Measurements from ENCODE around the gene UBLCP1. TPM values are rescaled to one million over a fixed set of nuclear protein-coding genes. Genes with fewer than 3 reads are reported as not detected.
"Not testable (repeated sequence)": the region's sequence is repeated elsewhere in the genome, so short reads cannot be mapped to it uniquely, and the experiment has no call there.

UBLCP1 gene
- total and polyA plus RNA-seq, 5 donors: 14.9 to 19.9 (median 16.5) TPM

- ATAC-seq: no peak
- WGBS: 82% methylated on average over 3 of the region's 3 CpGs
- Histone ChIP-seq H3K27ac (ENCODE audit: low read length) (no peak overlapping the region), H3K9me3 (ENCODE audit: control insufficient read depth, low read length) (no peaks in the 10 kb centered on the region), H3K27me3 (ENCODE audit: control insufficient read depth, insufficient read depth) (no peaks in the 10 kb centered on the region), H3K4me1 (ENCODE audit: control insufficient read depth, insufficient read depth, low read length) (no peaks in the 10 kb centered on the region), H3K4me3 (ENCODE audit: low read length) (no peak overlapping the region)
- no peak for DNase-seq
- intact Hi-C loops (cut with DNase I): no loop called here
These were observed 35.6 kb upstream of the UBLCP1 start for GRCh38 chr5:159227452-159227851.

- H3K27me3 ChIP-seq (ENCODE audit: control insufficient read depth, insufficient read depth); DNase-seq; H3K9me3 ChIP-seq (ENCODE audit: control insufficient read depth, low read length); H3K4me1 ChIP-seq (ENCODE audit: control insufficient read depth, insufficient read depth, low read length); H3K4me3 ChIP-seq (ENCODE audit: low read length); ATAC-seq; intact Hi-C loops (cut with DNase I); H3K27ac ChIP-seq (ENCODE audit: low read length): not testable (repeated sequence)
- 84% methylated on average over 5 of the region's 5 CpGs for WGBS
These were observed 35.0 kb upstream of the UBLCP1 start for GRCh38 chr5:159228097-159228496.

GRCh38 chr5:159230657-159231056 lies 32.4 kb upstream of the UBLCP1 start:
- no peak for DNase-seq
- no peak overlapping the region for H3K27ac ChIP-seq (ENCODE audit: low read length)
- H3K4me1 ChIP-seq (ENCODE audit: control insufficient read depth, insufficient read depth, low read length): no peaks in the 10 kb centered on the region
- no peak for ATAC-seq
- intact Hi-C loops (cut with DNase I): no loop called here
- no peak overlapping the region for H3K4me3 ChIP-seq (ENCODE audit: low read length)
- no peaks in the 10 kb centered on the region for H3K9me3 ChIP-seq (ENCODE audit: control insufficient read depth, low read length)
- 85% methylated on average over 3 of the region's 3 CpGs for WGBS
- no peaks in the 10 kb centered on the region for H3K27me3 ChIP-seq (ENCODE audit: control insufficient read depth, insufficient read depth)

GRCh38 chr5:159231167-159231566 lies 31.9 kb upstream of the UBLCP1 start:
- WGBS: 75% methylated on average over 2 of the region's 2 CpGs
- Histone ChIP-seq H3K27ac (ENCODE audit: low read length) (no peak overlapping the region), H3K4me3 (ENCODE audit: low read length) (no peak overlapping the region), H3K27me3 (ENCODE audit: control insufficient read depth, insufficient read depth) (no peaks in the 10 kb centered on the region), H3K4me1 (ENCODE audit: control insufficient read depth, insufficient read depth, low read length) (no peaks in the 10 kb centered on the region), H3K9me3 (ENCODE audit: control insufficient read depth, low read length) (no peaks in the 10 kb centered on the region)
- no peak for ATAC-seq
- no peak for DNase-seq
- intact Hi-C loops (cut with DNase I): no loop called here

- not testable (repeated sequence) for ATAC-seq, DNase-seq
- 90% methylated on average over 2 of the region's 2 CpGs for WGBS
These were observed 27.1 kb upstream of the UBLCP1 start for GRCh38 chr5:159235871-159236520.

GRCh38 chr5:159240301-159240870 lies 22.7 kb upstream of the UBLCP1 start:
- H3K4me1 ChIP-seq (ENCODE audit: control insufficient read depth, insufficient read depth, low read length): no peaks in the 10 kb centered on the region
- H3K9me3 ChIP-seq (ENCODE audit: control insufficient read depth, low read length): no peaks in the 10 kb centered on the region
- WGBS: 81% methylated on average over 4 of the region's 4 CpGs
- intact Hi-C loops (cut with DNase I): no loop called here
- no peaks in the 10 kb centered on the region for H3K27me3 ChIP-seq (ENCODE audit: control insufficient read depth, insufficient read depth)
- no peak overlapping the region for H3K27ac ChIP-seq (ENCODE audit: low read length)
- ATAC-seq (no peak), DNase-seq (no peak)
- H3K4me3 ChIP-seq (ENCODE audit: low read length): no peak overlapping the region

More at GRCh38 chr5:159235871-159236520, 27.1 kb upstream of the UBLCP1 start:
- H3K27me3 ChIP-seq (ENCODE audit: control insufficient read depth, insufficient read depth); intact Hi-C loops (cut with DNase I); H3K4me1 ChIP-seq (ENCODE audit: control insufficient read depth, insufficient read depth, low read length); H3K4me3 ChIP-seq (ENCODE audit: low read length); H3K9me3 ChIP-seq (ENCODE audit: control insufficient read depth, low read length); H3K27ac ChIP-seq (ENCODE audit: low read length): not testable (repeated sequence)

- Histone ChIP-seq H3K9me3 (ENCODE audit: control insufficient read depth, low read length) (no peaks in the 10 kb centered on the region), H3K27me3 (ENCODE audit: control insufficient read depth, insufficient read depth) (no peaks in the 10 kb centered on the region), H3K27ac (ENCODE audit: low read length) (no peak overlapping the region), H3K4me3 (ENCODE audit: low read length) (no peak overlapping the region), H3K4me1 (ENCODE audit: control insufficient read depth, insufficient read depth, low read length) (no peaks in the 10 kb centered on the region)
- ATAC-seq (no peak), DNase-seq (no peak)
- WGBS: 35% methylated on average over 2 of the region's 2 CpGs
- intact Hi-C loops (cut with DNase I): no loop called here
These were observed 21.0 kb upstream of the UBLCP1 start for GRCh38 chr5:159241946-159242552.

GRCh38 chr5:159242656-159243055 lies 20.4 kb upstream of the UBLCP1 start:
- 54% methylated on average over 4 of the region's 4 CpGs for WGBS
- Histone ChIP-seq H3K4me1 (ENCODE audit: control insufficient read depth, insufficient read depth, low read length) (no peaks in the 10 kb centered on the region), H3K4me3 (ENCODE audit: low read length) (no peak overlapping the region), H3K27ac (ENCODE audit: low read length) (no peak overlapping the region), H3K27me3 (ENCODE audit: control insufficient read depth, insufficient read depth) (no peaks in the 10 kb centered on the region), H3K9me3 (ENCODE audit: control insufficient read depth, low read length) (no peaks in the 10 kb centered on the region)
- DNase-seq: no peak
- intact Hi-C loops (cut with DNase I): no loop called here
- ATAC-seq: no peak

GRCh38 chr5:159243385-159243784 lies 19.7 kb upstream of the UBLCP1 start:
- H3K4me3 ChIP-seq (ENCODE audit: low read length): no peak overlapping the region
- H3K27ac ChIP-seq (ENCODE audit: low read length): no peak overlapping the region
- no peaks in the 10 kb centered on the region for H3K4me1 ChIP-seq (ENCODE audit: control insufficient read depth, insufficient read depth, low read length)
- H3K27me3 ChIP-seq (ENCODE audit: control insufficient read depth, insufficient read depth): no peaks in the 10 kb centered on the region
- DNase-seq: no peak
- intact Hi-C loops (cut with DNase I): no loop called here
- no peaks in the 10 kb centered on the region for H3K9me3 ChIP-seq (ENCODE audit: control insufficient read depth, low read length)
- ATAC-seq: no peak

- WGBS: 64% methylated on average over 3 of the region's 3 CpGs
- H3K27me3 ChIP-seq (ENCODE audit: control insufficient read depth, insufficient read depth): no peaks in the 10 kb centered on the region
- H3K4me3 ChIP-seq (ENCODE audit: low read length): no peak overlapping the region
- DNase-seq: no peak
- H3K9me3 ChIP-seq (ENCODE audit: control insufficient read depth, low read length): no peaks in the 10 kb centered on the region
- H3K27ac ChIP-seq (ENCODE audit: low read length): no peak overlapping the region
- intact Hi-C loops (cut with DNase I): no loop called here
- no peak for ATAC-seq
- H3K4me1 ChIP-seq (ENCODE audit: control insufficient read depth, insufficient read depth, low read length): no peaks in the 10 kb centered on the region
These were observed 18.9 kb upstream of the UBLCP1 start for GRCh38 chr5:159244163-159244562.

GRCh38 chr5:159244890-159245289 lies 18.2 kb upstream of the UBLCP1 start:
- DNase-seq (no peak), ATAC-seq (no peak)
- intact Hi-C loops (cut with DNase I): no loop called here
- Histone ChIP-seq H3K4me3 (ENCODE audit: low read length) (no peak overlapping the region), H3K27ac (ENCODE audit: low read length) (no peak overlapping the region), H3K4me1 (ENCODE audit: control insufficient read depth, insufficient read depth, low read length) (no peaks in the 10 kb centered on the region), H3K27me3 (ENCODE audit: control insufficient read depth, insufficient read depth) (no peaks in the 10 kb centered on the region), H3K9me3 (ENCODE audit: control insufficient read depth, low read length) (no peaks in the 10 kb centered on the region)

Measured in right cardiac atrium (tissue), 5 donors.